GM12878 (cell line): Measurements from ENCODE around the gene CAMTA2. TPM values are rescaled to one million over a fixed set of nuclear protein-coding genes. Genes with fewer than 3 reads are reported as not detected.

Experiments used
- ATAC-seq: fragments of 200-7000 bp; cut with Tn5 transposase; 3 replicates; pipeline ENCODE4 v1.9.1; 2020; ENCODE audit warnings: mild to moderate bottlenecking, moderate library complexity
- Bru-seq: library from RNA; stranded (reverse); fragments of 400-500 nt; gene quantifications from one replicate; lab custom pipeline; 2021; lab: Mats Ljungman, UMichigan
- BruChase-seq, 2 experiments: library from RNA; stranded (reverse); fragments of 400-500 nt; gene quantifications; one replicate each; lab custom pipeline; 2021; lab: Mats Ljungman, UMichigan
- BruUV-seq: library from RNA; stranded (reverse); fragments of 400-500 nt; replicated peaks from 2 replicates; lab custom pipeline; 2021; lab: Mats Ljungman, UMichigan
- CTCF ChIA-PET: fragments of 300-600 bp; sonication (Branson Sonifier 250); formaldehyde crosslinking; extraction: SDS; loops from one replicate; lab custom pipeline; 2021; ENCODE audit warnings: inconsistent platforms; lab: Yijun Ruan, JAX
- POLR2A ChIA-PET: fragments of 350-600 bp; formaldehyde crosslinking; extraction: SDS; loops from one replicate; lab custom pipeline; 2021; ENCODE audit warnings: inconsistent platforms; lab: Charles Lee
- RAD21 ChIA-PET: fragments of 300-600 bp; sonication (Branson Sonifier 250); formaldehyde crosslinking; loops from one replicate; lab custom pipeline; 2023; ENCODE audit warnings: antibody characterized with exemption; ENCODE audit not compliant: unreplicated experiment; lab: Charles Lee
- SMC1A ChIA-PET: fragments of 300-600 bp; sonication (Branson Sonifier 250); formaldehyde crosslinking; loops from one replicate; lab custom pipeline; 2023; ENCODE audit not compliant: unreplicated experiment, uncharacterized antibody; lab: Charles Lee
- DNase-seq: peaks from one replicate; pipeline ENCODE4 v3.0.0-alpha.2; 2011; ENCODE audit warnings: low read depth, low spot score
- FAIRE-seq: peaks from 3 replicates; lab custom pipeline; 2011; peaks lifted over from hg19 to GRCh38; lab: Jason Lieb, UNC
- H2AFZ ChIP-seq: 2 replicates; pipeline ENCODE4 v1.6.0; 2011; ENCODE audit warnings: low read depth, low read length, control low read depth; ENCODE audit not compliant: control insufficient read depth
- H3K27ac ChIP-seq: 2 replicates; pipeline ENCODE4 v1.5.1; 2011; ENCODE audit warnings: control low read depth; ENCODE audit not compliant: control insufficient read depth, insufficient read depth
- H3K27me3 ChIP-seq, 2 experiments: replicated peaks in 1 of 2; 2 replicates each; pipeline versions ENCODE4 v1.6.0 to v1.6.1; 2011; ENCODE audit warnings: low read length in 1 of 2; ENCODE audit not compliant: control insufficient read depth in 2 of 2, insufficient read depth in 2 of 2
- H3K36me3 ChIP-seq, 2 experiments: 2 replicates each; pipeline ENCODE4 v1.5.1; 2011; ENCODE audit warnings: low read length in 1 of 2; ENCODE audit not compliant: control insufficient read depth in 2 of 2, insufficient read depth in 2 of 2
- H3K4me1 ChIP-seq: 2 replicates; pipeline ENCODE4 v1.6.1; 2011; ENCODE audit warnings: mild to moderate bottlenecking, low read length, moderate library complexity, mixed read lengths; ENCODE audit not compliant: control insufficient read depth, insufficient read depth
- H3K4me2 ChIP-seq: 2 replicates; pipeline ENCODE4 v1.6.0; 2011; ENCODE audit warnings: control low read depth; ENCODE audit not compliant: control insufficient read depth, insufficient read depth
- H3K4me3 ChIP-seq: fragments of 200-600 bp; sonication (generic); 2 replicates; pipeline ENCODE4 v1.5.1; 2016
- H3K79me2 ChIP-seq: 2 replicates; pipeline ENCODE4 v1.6.0; 2011; ENCODE audit warnings: low read length; ENCODE audit not compliant: control insufficient read depth, insufficient read depth
- H3K9ac ChIP-seq: 2 replicates; pipeline ENCODE4 v1.8.0; 2011; ENCODE audit warnings: low read length, control low read depth, mixed read lengths; ENCODE audit not compliant: control insufficient read depth, insufficient read depth
- H3K9me3 ChIP-seq: replicated peaks from 3 replicates; pipeline ENCODE4 v1.5.1; 2011; ENCODE audit warnings: mild to moderate bottlenecking, low read length; ENCODE audit not compliant: control insufficient read depth, insufficient read depth
- H4K20me1 ChIP-seq: 2 replicates; pipeline ENCODE4 v1.6.0; 2011; ENCODE audit not compliant: control insufficient read depth, insufficient read depth
- ASH2L ChIP-seq: fragments of 300-600, 200-600 bp; sonication (generic); IDR thresholded peaks from 2 replicates; pipeline ENCODE4 v1.6.1; 2017; ENCODE audit warnings: low read depth, mild to moderate bottlenecking, borderline replicate concordance
- ATF7 ChIP-seq: fragments of 450-650 bp; IDR thresholded peaks from 2 replicates; pipeline ENCODE4 v1.6.1; 2016; ENCODE audit warnings: low read depth, mild to moderate bottlenecking
- E2F8 ChIP-seq: fragments of 450-650 bp; IDR thresholded peaks from 2 replicates; pipeline ENCODE4 v1.6.1; 2018; ENCODE audit warnings: mild to moderate bottlenecking, low read depth, moderate library complexity; ENCODE audit not compliant: partially characterized antibody
- EGR1 ChIP-seq, 2 experiments: IDR thresholded peaks; 1 replicate in 1 of 2; 2 replicates in 1 of 2; pipeline ENCODE4 v1.6.1; 2011 to 2012; ENCODE audit warnings: low read depth in 2 of 2, low read length in 2 of 2, borderline replicate concordance in 1 of 2, mild to moderate bottlenecking in 1 of 2, moderate library complexity in 1 of 2
- ELK1 ChIP-seq: IDR thresholded peaks from 2 replicates; pipeline ENCODE4 v1.6.1; 2012; ENCODE audit warnings: low read depth, low read length, improper control_type of control experiment
- JUND ChIP-seq: IDR thresholded peaks from 2 replicates; pipeline ENCODE4 v1.6.1; 2012; ENCODE audit warnings: low read depth, mild to moderate bottlenecking, low read length, improper control_type of control experiment, moderate library complexity
- MAX ChIP-seq: IDR thresholded peaks from 2 replicates; pipeline ENCODE4 v1.6.1; 2012; ENCODE audit warnings: low read depth, low read length, improper control_type of control experiment
- NFYA ChIP-seq: IDR thresholded peaks from 2 replicates; pipeline ENCODE4 v1.6.1; 2011; ENCODE audit warnings: low read depth, mild to moderate bottlenecking, low read length, improper control_type of control experiment, borderline replicate concordance
- RB1 ChIP-seq: fragments of 450-650 bp; formaldehyde crosslinking; IDR thresholded peaks from 2 replicates; pipeline ENCODE4 v1.6.1; 2017; ENCODE audit warnings: mild to moderate bottlenecking, borderline replicate concordance
- RUNX3 ChIP-seq: IDR thresholded peaks from 2 replicates; pipeline ENCODE4 v1.6.1; 2012; ENCODE audit warnings: low read length, inconsistent platforms
- SP1 ChIP-seq: IDR thresholded peaks from one replicate; pipeline ENCODE4 v1.6.1; 2011; ENCODE audit warnings: low read depth, low read length
- SPI1 ChIP-seq: IDR thresholded peaks from 2 replicates; pipeline ENCODE4 v1.6.1; 2011; ENCODE audit warnings: low read depth, mild to moderate bottlenecking, low read length, moderate library complexity, borderline replicate concordance; ENCODE audit not compliant: insufficient read depth
- TBL1XR1 ChIP-seq: IDR thresholded peaks from 2 replicates; pipeline ENCODE4 v1.6.1; 2012; ENCODE audit warnings: low read depth, low read length, improper control_type of control experiment
- WGBS: methylation state at CpG from one replicate; pipeline ENCODE4 v1.1.6; 2016; ENCODE audit warnings: low lambda C conversion rate; ENCODE audit not compliant: insufficient replicate concordance, insufficient coverage; ENCODE audit errors: missing lambda C conversion rate; 5-methylcytosine and 5-hydroxymethylcytosine counted together
- in situ Hi-C: fragments of 300-500 bp; cut with MboI; formaldehyde crosslinking; loops from 9 replicates; pipeline ENCODE4 v1.14.3; 2018; ENCODE audit warnings: mixed read lengths
- intact Hi-C: fragments of 100-400 bp; cut with micrococcal nuclease; formaldehyde crosslinking; loops from one replicate; pipeline ENCODE4 v1.14.2; 2022; ENCODE audit not compliant: unreplicated experiment
- long read RNA-seq, 2 experiments: library from polyadenylated mRNA; unstranded; transcript quantifications; one replicate each; pipeline ENCODE4 v2.0.0, GENCODE V29; 2019 to 2020
- polyA minus RNA-seq, 3 experiments: library from RNA; depleted of rRNA, polyadenylated mRNA; stranded (reverse); fragments of >200 nt; gene quantifications; 2 replicates each; pipeline ENCODE4 v1.2.3, GENCODE V29; 2011
- polyA plus RNA-seq, 11 experiments: library from polyadenylated mRNA; depleted of rRNA in 4 of 11; unstranded in 6 of 11; stranded (reverse) in 5 of 11; fragments of >200 nt; fragmentation: Nextera tagmentation in 4 of 11; fragmentation: Illumina TruSeq in 1 of 11; extraction: Ambion mirVana in 4 of 11; extraction: Trizol in 1 of 11; gene quantifications; 1 replicate in 1 of 11; 2 replicates in 10 of 11; pipeline versions ENCODE4 v1.2.1 to v1.2.3, GENCODE V29; 2011 to 2016; ENCODE audit warnings: inconsistent platforms in 2 of 11, missing spikeins in 2 of 11, low read depth in 1 of 11
- total RNA-seq, 4 experiments: library from RNA; depleted of rRNA in 3 of 4; stranded (reverse); fragments of >200 nt in 3 of 4; fragmentation: Illumina TruSeq in 1 of 4; extraction: Trizol in 1 of 4; gene quantifications; 2 replicates each; pipeline versions ENCODE4 v1.2.1 to v1.2.3, GENCODE V29; 2013 to 2021

Gene CAMTA2
- 39.5 and 57.2 TPM in 2 replicates for total RNA-seq (2013; cell fraction: nucleolus; rRNA removed)
- 3.2 and 4.1 TPM in 2 replicates for total RNA-seq (2014; rRNA removed)
- 4.6 and 5.7 TPM in 2 replicates for total RNA-seq (2014; rRNA removed; fragmentation: Illumina TruSeq; extraction: Trizol)
- total RNA-seq (2021) = 27.7 and 29.3 TPM in 2 replicates
- polyA plus RNA-seq (2011; ENCODE audit: low read depth) = 8.1 TPM
- 6.3 and 9.9 TPM in 2 replicates for polyA plus RNA-seq (2011; rRNA removed)
- polyA plus RNA-seq (2011; cell fraction: cytosol; rRNA removed) = 8.6 and 10.8 TPM in 2 replicates
- 61.7 and 76.8 TPM in 2 replicates for polyA plus RNA-seq (2011; cell fraction: nucleus; rRNA removed)
- 23.9 and 26.3 TPM in 2 replicates for polyA plus RNA-seq (2012)
- polyA plus RNA-seq (2014; fragmentation: Illumina TruSeq; extraction: Trizol) = 7.3 and 15.9 TPM in 2 replicates
- polyA plus RNA-seq (2014; fragmentation: Nextera tagmentation; extraction: Ambion mirVana) = 1 to 10 TPM in 1 of 2 experiments, under 1 TPM in 1; 0.42 to 1.7 TPM
- 24.7 and 26.8 TPM in 2 replicates for polyA plus RNA-seq (2014; rRNA removed)
- 10 to 100 TPM; 12.5 to 13.1 TPM for polyA plus RNA-seq (2016; fragmentation: Nextera tagmentation; extraction: Ambion mirVana)
- polyA minus RNA-seq (2011; rRNA and poly(A)+ RNA removed) = 8.4 and 18.2 TPM in 2 replicates
- polyA minus RNA-seq (2011; cell fraction: cytosol; rRNA and poly(A)+ RNA removed) = 12.9 and 22.2 TPM in 2 replicates
- 12.0 and 16.1 TPM in 2 replicates for polyA minus RNA-seq (2011; cell fraction: nucleus; rRNA and poly(A)+ RNA removed)
- Bru-seq, nascent RNA = percentile 67 among the genes with signal in this experiment
- BruChase-seq, experiment 1, labeled RNA remaining after a 6-hour chase = percentile 84 among the genes with signal in this experiment
- BruChase-seq, experiment 2, labeled RNA remaining after a 2-hour chase = percentile 73 among the genes with signal in this experiment
- long read RNA-seq, experiment 1, partial matches to known transcripts = 2 of 3 reads
- long read RNA-seq, experiment 1, other reads (novel, unspliced or antisense) = 1 of 3 reads
- long read RNA-seq, experiment 2 = 0 reads

- Histone ChIP-seq H3K4me3 (peak within 1 kb of the TSS; percentile 74), H4K20me1 (no peaks in the 10 kb centered on the region), H3K27me3 (no peaks in the 10 kb centered on the region), H3K36me3 (peaks cover 0 to 4% of the 10 kb centered on the region in 2 experiments; a peak in 1 of 4 replicates), H3K9ac (peak within 1 kb of the TSS; percentile 96), H3K4me1 (peaks cover 19% of the 10 kb centered on the region), H3K79me2 (peaks cover 25% of the 10 kb centered on the region), H2AFZ (peak within 1 kb of the TSS; percentile 90), H3K27ac (peak within 1 kb of the TSS; percentile 90), H3K4me2 (peak within 1 kb of the TSS; percentile 99), H3K9me3 (no peaks in the 10 kb centered on the region)
- POLR2A ChIA-PET = interaction anchor here (1.1 to 2.3 kb wide), 8 partner anchors 11 to 78 kb away, joined by 3 to 22 read pairs (median 4); partner anchors contain the start of genes INCA1, KIF1C, RNF167 and SLC25A11
- TSS peak; percentile 63 for BruUV-seq
- WGBS = under 1% methylated on average over 69 of the region's 78 CpGs
- SMC1A ChIA-PET = interaction anchor here (0.8 to 2.8 kb wide), 8 partner anchors 10 to 75 kb away, joined by 3 to 13 read pairs (median 6); partner anchors contain the start of genes INCA1, KIF1C, RNF167 and SLC25A11
- intact Hi-C loops = no loop called here
- CTCF ChIA-PET = interaction anchor here (0.6 to 2.5 kb wide), 18 partner anchors 10 to 78 kb away, joined by 3 to 19 read pairs (median 4); partner anchors contain the start of gene SPAG7
- in situ Hi-C loops = no loop called here
- ATAC-seq (peak; percentile 92), FAIRE-seq (no peak), DNase-seq (no peak)
- RAD21 ChIA-PET = interaction anchor here (0.6 to 3.7 kb wide), 12 partner anchors 11 to 251 kb away, joined by 3 to 15 read pairs (median 4); partner anchors contain the start of genes INCA1, KIF1C and SPAG7
- TF ChIP-seq TBL1XR1 = no peak
- TF ChIP-seq ATF7 = 0 out of 2 replicates have a peak, but pooled peaks have one; percentile 19
- peak; percentile 70; the same call in 1 of the 2 replicates for TF ChIP-seq MAX
- peak; percentile 88; the same call in 1 of the 2 replicates for TF ChIP-seq RB1
- no peak for TF ChIP-seq ASH2L
- TF ChIP-seq E2F8 = no peak
- 0 out of 2 replicates have a peak, but pooled peaks have one; percentile 4 for TF ChIP-seq JUND
- TF ChIP-seq RUNX3 = peak; percentile 77
- TF ChIP-seq EGR1 (IDR thresholded peaks at IDR 0.05; ENCODE audit: borderline replicate concordance in 1 of 2, low read depth in 2 of 2, low read length in 2 of 2) = peak; percentile 48 to 88
- peak; percentile 22 for TF ChIP-seq SP1
- 0 out of 2 replicates have a peak, but pooled peaks have one; percentile 2 for TF ChIP-seq SPI1
- no peak for TF ChIP-seq NFYA
- TF ChIP-seq ELK1 = no peak
Observed at GRCh38 chr17:4986951-4987766, at the start of gene CAMTA2. CAMTA2 (minus strand) TSS chr17:4987675; CDS start chr17:4986222, 1,453 bp downstream.
